HepG2 (cell line): ENCODE data around the gene PUM1. TPM values are rescaled to one million over a fixed set of nuclear protein-coding genes. Genes with fewer than 3 reads are reported as not detected.

Experiments
- GABPB1 ChIP-seq: IDR thresholded peaks from 2 replicates; pipeline ENCODE4 v1.6.1; 2016; ENCODE audit warnings: mild to moderate bottlenecking, missing genetic modification reagents, moderate library complexity, missing compliant biosample characterization
- HDAC6 ChIP-seq: fragments of 200-600 bp; sonication (generic); IDR thresholded peaks from 2 replicates; pipeline ENCODE4 v1.7.0; 2017; ENCODE audit warnings: mild to moderate bottlenecking, antibody characterized with exemption, low read length, low read depth
- HIVEP1 ChIP-seq: sonication (generic); formaldehyde crosslinking; IDR thresholded peaks from 2 replicates; pipeline ENCODE4 v1.4.0; 2020; ENCODE audit warnings: mild to moderate bottlenecking, missing genetic modification reagents
- IKZF4 ChIP-seq: sonication (generic); formaldehyde crosslinking; IDR thresholded peaks from 2 replicates; pipeline ENCODE4 v1.5.1; 2020; ENCODE audit warnings: borderline replicate concordance, mild to moderate bottlenecking, low read depth, missing genetic modification reagents; ENCODE audit errors: not compliant biosample characterization
- ISX ChIP-seq: sonication (generic); formaldehyde crosslinking; conservative IDR thresholded peaks from 2 replicates; pipeline ENCODE4 v1.5.0; 2020; ENCODE audit warnings: missing genetic modification reagents
- KDM5A ChIP-seq: fragments of 200-600 bp; sonication (generic); IDR thresholded peaks from 2 replicates; pipeline ENCODE4 v1.7.0; 2018; ENCODE audit warnings: antibody characterized with exemption, mild to moderate bottlenecking, low read length, borderline replicate concordance
- MLLT10 ChIP-seq: sonication (generic); formaldehyde crosslinking; IDR thresholded peaks from 2 replicates; pipeline ENCODE4 v1.4.0; 2020; ENCODE audit warnings: missing genetic modification reagents
- PCBP1 ChIP-seq: fragments of 200-400 bp; formaldehyde crosslinking; IDR thresholded peaks from 2 replicates; pipeline ENCODE4 v1.6.1; 2017; ENCODE audit warnings: mild to moderate bottlenecking, low read depth, low read length, borderline replicate concordance
- PHF21A ChIP-seq: sonication (generic); formaldehyde crosslinking; IDR thresholded peaks from 2 replicates; pipeline ENCODE4 v1.5.0; 2020; ENCODE audit warnings: mild to moderate bottlenecking, missing genetic modification reagents
- POLR2AphosphoS2 ChIP-seq: IDR thresholded peaks from 2 replicates; pipeline ENCODE4 v1.6.1; 2011; ENCODE audit warnings: low read depth, low read length, improper control_type of control experiment
- SIN3A ChIP-seq: IDR thresholded peaks from 2 replicates; pipeline ENCODE4 v1.6.1; 2011; ENCODE audit warnings: low read depth, mild to moderate bottlenecking, control low read depth, low read length, borderline replicate concordance
- SIN3B ChIP-seq: fragments of 150-350 bp; IDR thresholded peaks from 2 replicates; pipeline ENCODE4 v1.6.1; 2014; ENCODE audit warnings: low read length
- SRY ChIP-seq: sonication (generic); formaldehyde crosslinking; IDR thresholded peaks from 2 replicates; pipeline ENCODE4 v1.8.0; 2022; ENCODE audit warnings: mild to moderate bottlenecking, missing genetic modification reagents
- TBX2 ChIP-seq: sonication (generic); formaldehyde crosslinking; IDR thresholded peaks from 2 replicates; pipeline ENCODE4 v1.5.0; 2020; ENCODE audit warnings: missing genetic modification reagents, mild to moderate bottlenecking, borderline replicate concordance
- TFDP2 ChIP-seq: sonication (generic); formaldehyde crosslinking; IDR thresholded peaks from 2 replicates; pipeline ENCODE4 v1.4.0; 2020; ENCODE audit warnings: missing genetic modification reagents
- WIZ ChIP-seq: sonication (generic); formaldehyde crosslinking; IDR thresholded peaks from 2 replicates; pipeline ENCODE4 v1.5.1; 2020; ENCODE audit warnings: mild to moderate bottlenecking, missing genetic modification reagents
- ZBTB44 ChIP-seq: sonication (generic); formaldehyde crosslinking; IDR thresholded peaks from 2 replicates; pipeline ENCODE4 v1.4.0; 2020; ENCODE audit warnings: missing genetic modification reagents
- ZNF354B ChIP-seq: sonication (generic); formaldehyde crosslinking; IDR thresholded peaks from 2 replicates; pipeline ENCODE4 v1.8.0; 2022; ENCODE audit warnings: mild to moderate bottlenecking, missing genetic modification reagents
- polyA plus RNA-seq, 8 experiments: library from polyadenylated mRNA; depleted of rRNA in 3 of 8; stranded (reverse) in 7 of 8; unstranded in 1 of 8; fragments of >200 nt; fragmentation: Illumina TruSeq in 4 of 8; extraction: Trizol in 4 of 8; gene quantifications; 2 replicates each; pipeline versions ENCODE4 v1.2.1 to v1.2.3, GENCODE V29; 2011 to 2016; ENCODE audit warnings: low read depth in 4 of 8, missing spikeins in 1 of 8, mixed read lengths in 1 of 8; ENCODE audit not compliant: insufficient read depth in 1 of 8
- total RNA-seq, 5 experiments: library from RNA; depleted of rRNA; stranded (reverse); fragments of >200 nt; fragmentation: Illumina TruSeq; extraction: Trizol; gene quantifications; 2 replicates each; pipeline ENCODE4 v1.2.3, GENCODE V29; 2016; ENCODE audit warnings: low read depth in 1 of 5
- TF ChIP-seq, protein P1 (sequence below): sonication (generic); formaldehyde crosslinking; IDR thresholded peaks from 2 replicates; pipeline ENCODE4 v1.8.0; 2022; ENCODE audit warnings: mild to moderate bottlenecking, missing genetic modification reagents; ENCODE audit not compliant: insufficient replicate concordance
- TF ChIP-seq, protein P2 (sequence below), 2 experiments: IDR thresholded peaks; 2 replicates each; pipeline ENCODE4 v1.6.1; 2011 to 2012; ENCODE audit warnings: low read length in 2 of 2, borderline replicate concordance in 1 of 2, low read depth in 1 of 2, mild to moderate bottlenecking in 1 of 2, moderate library complexity in 1 of 2
- TF ChIP-seq, protein P3 (sequence below): sonication (generic); formaldehyde crosslinking; IDR thresholded peaks from 2 replicates; pipeline ENCODE4 v1.5.1; 2020; ENCODE audit warnings: missing genetic modification reagents, mild to moderate bottlenecking, borderline replicate concordance

The PUM1 gene
- total and polyA plus RNA-seq, 2 of the 13 experiments (the other 11 are each of a cell fraction or from before 2014, with no cell fraction given) = 64.7 to 91.0 TPM

- TF ChIP-seq IKZF4 (CRISPR knock-in tag) = no peak
- TF ChIP-seq WIZ (CRISPR knock-in tag) = no peak
- no peak for TF ChIP-seq TFDP2
- TF ChIP-seq, protein P1, sequence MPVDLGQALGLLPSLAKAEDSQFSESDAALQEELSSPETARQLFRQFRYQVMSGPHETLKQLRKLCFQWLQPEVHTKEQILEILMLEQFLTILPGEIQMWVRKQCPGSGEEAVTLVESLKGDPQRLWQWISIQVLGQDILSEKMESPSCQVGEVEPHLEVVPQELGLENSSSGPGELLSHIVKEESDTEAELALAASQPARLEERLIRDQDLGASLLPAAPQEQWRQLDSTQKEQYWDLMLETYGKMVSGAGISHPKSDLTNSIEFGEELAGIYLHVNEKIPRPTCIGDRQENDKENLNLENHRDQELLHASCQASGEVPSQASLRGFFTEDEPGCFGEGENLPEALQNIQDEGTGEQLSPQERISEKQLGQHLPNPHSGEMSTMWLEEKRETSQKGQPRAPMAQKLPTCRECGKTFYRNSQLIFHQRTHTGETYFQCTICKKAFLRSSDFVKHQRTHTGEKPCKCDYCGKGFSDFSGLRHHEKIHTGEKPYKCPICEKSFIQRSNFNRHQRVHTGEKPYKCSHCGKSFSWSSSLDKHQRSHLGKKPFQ (CRISPR knock-in tag) = no peak
- TF ChIP-seq SIN3B = no peak
- no peak for TF ChIP-seq ZNF354B (CRISPR knock-in tag)
- TF ChIP-seq PCBP1 = no peak
- TF ChIP-seq HIVEP1 = no peak
- TF ChIP-seq TBX2 = peak; percentile 27; the same call in 1 of the 2 replicates
- TF ChIP-seq HDAC6 = no peak
- TF ChIP-seq ZBTB44 (CRISPR knock-in tag) = no peak
- TF ChIP-seq POLR2AphosphoS2 = no peak
- TF ChIP-seq SRY = no peak
- TF ChIP-seq, protein P2, sequence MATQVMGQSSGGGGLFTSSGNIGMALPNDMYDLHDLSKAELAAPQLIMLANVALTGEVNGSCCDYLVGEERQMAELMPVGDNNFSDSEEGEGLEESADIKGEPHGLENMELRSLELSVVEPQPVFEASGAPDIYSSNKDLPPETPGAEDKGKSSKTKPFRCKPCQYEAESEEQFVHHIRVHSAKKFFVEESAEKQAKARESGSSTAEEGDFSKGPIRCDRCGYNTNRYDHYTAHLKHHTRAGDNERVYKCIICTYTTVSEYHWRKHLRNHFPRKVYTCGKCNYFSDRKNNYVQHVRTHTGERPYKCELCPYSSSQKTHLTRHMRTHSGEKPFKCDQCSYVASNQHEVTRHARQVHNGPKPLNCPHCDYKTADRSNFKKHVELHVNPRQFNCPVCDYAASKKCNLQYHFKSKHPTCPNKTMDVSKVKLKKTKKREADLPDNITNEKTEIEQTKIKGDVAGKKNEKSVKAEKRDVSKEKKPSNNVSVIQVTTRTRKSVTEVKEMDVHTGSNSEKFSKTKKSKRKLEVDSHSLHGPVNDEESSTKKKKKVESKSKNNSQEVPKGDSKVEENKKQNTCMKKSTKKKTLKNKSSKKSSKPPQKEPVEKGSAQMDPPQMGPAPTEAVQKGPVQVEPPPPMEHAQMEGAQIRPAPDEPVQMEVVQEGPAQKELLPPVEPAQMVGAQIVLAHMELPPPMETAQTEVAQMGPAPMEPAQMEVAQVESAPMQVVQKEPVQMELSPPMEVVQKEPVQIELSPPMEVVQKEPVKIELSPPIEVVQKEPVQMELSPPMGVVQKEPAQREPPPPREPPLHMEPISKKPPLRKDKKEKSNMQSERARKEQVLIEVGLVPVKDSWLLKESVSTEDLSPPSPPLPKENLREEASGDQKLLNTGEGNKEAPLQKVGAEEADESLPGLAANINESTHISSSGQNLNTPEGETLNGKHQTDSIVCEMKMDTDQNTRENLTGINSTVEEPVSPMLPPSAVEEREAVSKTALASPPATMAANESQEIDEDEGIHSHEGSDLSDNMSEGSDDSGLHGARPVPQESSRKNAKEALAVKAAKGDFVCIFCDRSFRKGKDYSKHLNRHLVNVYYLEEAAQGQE (IDR thresholded peaks at IDR 0.05; ENCODE audit: borderline replicate concordance in 1 of 2, low read depth in 1 of 2, low read length in 2 of 2) = no peak
- no peak for TF ChIP-seq KDM5A
- TF ChIP-seq PHF21A = peak; percentile 63; the same call in 1 of the 2 replicates
- no peak for TF ChIP-seq SIN3A
- no peak for TF ChIP-seq MLLT10 (CRISPR knock-in tag)
- no peak for TF ChIP-seq ISX (CRISPR knock-in tag)
- TF ChIP-seq, protein P3, sequence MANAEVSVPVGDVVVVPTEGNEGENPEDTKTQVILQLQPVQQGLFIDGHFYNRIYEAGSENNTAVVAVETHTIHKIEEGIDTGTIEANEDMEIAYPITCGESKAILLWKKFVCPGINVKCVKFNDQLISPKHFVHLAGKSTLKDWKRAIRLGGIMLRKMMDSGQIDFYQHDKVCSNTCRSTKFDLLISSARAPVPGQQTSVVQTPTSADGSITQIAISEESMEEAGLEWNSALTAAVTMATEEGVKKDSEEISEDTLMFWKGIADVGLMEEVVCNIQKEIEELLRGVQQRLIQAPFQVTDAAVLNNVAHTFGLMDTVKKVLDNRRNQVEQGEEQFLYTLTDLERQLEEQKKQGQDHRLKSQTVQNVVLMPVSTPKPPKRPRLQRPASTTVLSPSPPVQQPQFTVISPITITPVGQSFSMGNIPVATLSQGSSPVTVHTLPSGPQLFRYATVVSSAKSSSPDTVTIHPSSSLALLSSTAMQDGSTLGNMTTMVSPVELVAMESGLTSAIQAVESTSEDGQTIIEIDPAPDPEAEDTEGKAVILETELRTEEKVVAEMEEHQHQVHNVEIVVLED (CRISPR knock-in tag) = no peak
- TF ChIP-seq GABPB1 = no peak
Observed at GRCh38 chr1:30892671-30893073, 172.8 kb downstream of the PUM1 start (continued).
